Measurements from ENCODE around the gene LYST. TPM values are rescaled to one million over a fixed set of nuclear protein-coding genes. Genes with fewer than 3 reads are reported as not detected.

Gene LYST
- total RNA-seq, 1 donor from 2014 or later = 52.1 TPM

- Histone ChIP-seq H3K36me3 (peaks cover 0 to 8% of the 10 kb centered on the region in 2 donors), H3K9me3 (no peaks in the 10 kb centered on the region), H3K4me3 (no peak overlapping the region), H3K4me1 (peaks cover 19% of the 10 kb centered on the region), H3K27ac (no peak overlapping the region), H3K27me3 (no peaks in the 10 kb centered on the region)
- TF ChIP-seq, protein P1, sequence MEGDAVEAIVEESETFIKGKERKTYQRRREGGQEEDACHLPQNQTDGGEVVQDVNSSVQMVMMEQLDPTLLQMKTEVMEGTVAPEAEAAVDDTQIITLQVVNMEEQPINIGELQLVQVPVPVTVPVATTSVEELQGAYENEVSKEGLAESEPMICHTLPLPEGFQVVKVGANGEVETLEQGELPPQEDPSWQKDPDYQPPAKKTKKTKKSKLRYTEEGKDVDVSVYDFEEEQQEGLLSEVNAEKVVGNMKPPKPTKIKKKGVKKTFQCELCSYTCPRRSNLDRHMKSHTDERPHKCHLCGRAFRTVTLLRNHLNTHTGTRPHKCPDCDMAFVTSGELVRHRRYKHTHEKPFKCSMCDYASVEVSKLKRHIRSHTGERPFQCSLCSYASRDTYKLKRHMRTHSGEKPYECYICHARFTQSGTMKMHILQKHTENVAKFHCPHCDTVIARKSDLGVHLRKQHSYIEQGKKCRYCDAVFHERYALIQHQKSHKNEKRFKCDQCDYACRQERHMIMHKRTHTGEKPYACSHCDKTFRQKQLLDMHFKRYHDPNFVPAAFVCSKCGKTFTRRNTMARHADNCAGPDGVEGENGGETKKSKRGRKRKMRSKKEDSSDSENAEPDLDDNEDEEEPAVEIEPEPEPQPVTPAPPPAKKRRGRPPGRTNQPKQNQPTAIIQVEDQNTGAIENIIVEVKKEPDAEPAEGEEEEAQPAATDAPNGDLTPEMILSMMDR (IDR thresholded peaks at IDR 0.05) = no peak
- TF ChIP-seq POLR2AphosphoS5 (IDR thresholded peaks at IDR 0.05; ENCODE audit: insufficient read depth in 1 of 2, low read depth in 1 of 2) (no peak), POLR2A (IDR thresholded peaks at IDR 0.05) (no peak)
- intact Hi-C loops (cut with DNase I) = no loop called here
- DNase-seq (ENCODE audit: extremely low spot score in 2 of 2) = no peak
Measured at GRCh38 chr1:235832011-235832410, 34.7 kb downstream of the LYST start.

GRCh38 chr1:235831148-235831547 lies 35.6 kb downstream of the LYST start:
- intact Hi-C loops (cut with DNase I) = no loop called here
- DNase-seq (ENCODE audit: extremely low spot score in 2 of 2) = no peak
- Histone ChIP-seq H3K4me3 (no peak overlapping the region), H3K9me3 (no peaks in the 10 kb centered on the region), H3K27ac (no peak overlapping the region), H3K36me3 (peaks cover 0 to 8% of the 10 kb centered on the region in 2 donors), H3K4me1 (peaks cover 17% of the 10 kb centered on the region), H3K27me3 (no peaks in the 10 kb centered on the region)
- TF ChIP-seq POLR2AphosphoS5 (IDR thresholded peaks at IDR 0.05; ENCODE audit: insufficient read depth in 1 of 2, low read depth in 1 of 2) (no peak), POLR2A (IDR thresholded peaks at IDR 0.05) (no peak)
- TF ChIP-seq, protein P1 (IDR thresholded peaks at IDR 0.05) = no peak

DNA sequence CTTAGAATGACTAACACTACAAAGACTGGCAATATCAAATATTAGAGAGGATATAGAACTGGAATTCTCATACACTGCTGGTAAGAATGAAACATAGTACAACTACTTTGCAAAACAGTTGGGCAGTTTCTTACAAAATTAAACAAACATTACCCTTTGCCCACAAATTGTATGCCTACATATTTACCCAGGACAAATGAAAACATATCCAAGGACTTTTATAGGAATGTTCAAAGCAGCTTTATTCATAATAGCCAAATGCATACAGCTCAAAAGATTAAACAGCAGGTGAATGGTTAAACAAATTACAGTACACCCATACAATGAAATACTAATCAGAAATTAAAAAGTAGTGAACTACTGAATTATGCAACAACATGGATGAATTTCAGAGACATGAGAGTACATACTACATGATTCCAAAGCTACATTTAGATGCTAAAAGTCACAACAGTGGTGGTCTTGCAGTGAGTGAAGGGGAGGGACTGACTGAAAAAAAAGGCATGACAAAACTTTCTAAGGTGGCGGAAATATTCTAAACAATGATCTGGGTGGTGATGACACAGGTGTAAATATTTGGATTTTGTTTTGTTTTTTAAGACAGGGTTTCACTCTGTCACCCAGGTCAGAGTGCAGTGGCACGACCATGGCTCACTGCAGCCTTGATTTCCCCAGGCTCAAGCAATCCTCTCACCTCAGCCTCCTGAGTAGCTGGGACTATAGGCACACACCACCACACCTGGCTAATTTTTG lies 40.4 kb downstream of the LYST start:
- TF ChIP-seq POLR2A (IDR thresholded peaks at IDR 0.05) (no peak), POLR2AphosphoS5 (IDR thresholded peaks at IDR 0.05; ENCODE audit: insufficient read depth in 1 of 2, low read depth in 1 of 2) (no peak)
- TF ChIP-seq, protein P1 (IDR thresholded peaks at IDR 0.05) = no peak
- no peaks in the 10 kb centered on the region for H3K27me3 ChIP-seq
- H3K27ac ChIP-seq = no peak overlapping the region
- DNase-seq (ENCODE audit: extremely low spot score in 2 of 2) = no peak
- H3K36me3 ChIP-seq = peaks cover 0 to 15% of the 10 kb centered on the region in 2 donors
- intact Hi-C loops (cut with DNase I) = no loop called here
- no peak overlapping the region for H3K4me3 ChIP-seq
- H3K4me1 ChIP-seq = peaks cover 18% of the 10 kb centered on the region
- H3K9me3 ChIP-seq = no peaks in the 10 kb centered on the region

DNA sequence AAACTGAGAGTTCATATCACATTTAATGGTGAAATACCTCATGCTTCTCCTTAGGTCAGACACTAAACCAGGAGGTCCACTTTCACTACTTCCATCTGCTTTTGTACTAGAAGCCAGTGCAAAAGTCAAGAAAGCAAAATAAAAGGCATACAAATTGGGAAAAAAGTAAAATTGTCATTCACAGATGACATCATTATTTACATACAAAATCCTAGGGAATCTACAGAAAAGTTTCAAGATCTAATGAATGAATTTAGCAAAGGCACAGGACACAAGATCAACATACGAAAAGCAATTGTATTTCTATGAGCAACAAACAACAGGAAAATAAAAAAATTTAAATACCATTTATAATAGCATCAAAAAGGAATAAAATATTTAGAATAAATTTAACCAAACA lies 41.5 kb downstream of the LYST start:
- Histone ChIP-seq H3K36me3 (peaks cover 0 to 15% of the 10 kb centered on the region in 2 donors), H3K27me3 (no peaks in the 10 kb centered on the region), H3K4me3 (no peak overlapping the region), H3K9me3 (no peaks in the 10 kb centered on the region), H3K4me1 (peaks cover 21% of the 10 kb centered on the region), H3K27ac (no peak overlapping the region)
- intact Hi-C loops (cut with DNase I) = no loop called here
- no peak for TF ChIP-seq POLR2A (IDR thresholded peaks at IDR 0.05)
- TF ChIP-seq, protein P1 (IDR thresholded peaks at IDR 0.05) = no peak
- no peak for TF ChIP-seq POLR2AphosphoS5 (IDR thresholded peaks at IDR 0.05; ENCODE audit: insufficient read depth in 1 of 2, low read depth in 1 of 2)
- no peak for DNase-seq (ENCODE audit: extremely low spot score in 2 of 2)

DNA sequence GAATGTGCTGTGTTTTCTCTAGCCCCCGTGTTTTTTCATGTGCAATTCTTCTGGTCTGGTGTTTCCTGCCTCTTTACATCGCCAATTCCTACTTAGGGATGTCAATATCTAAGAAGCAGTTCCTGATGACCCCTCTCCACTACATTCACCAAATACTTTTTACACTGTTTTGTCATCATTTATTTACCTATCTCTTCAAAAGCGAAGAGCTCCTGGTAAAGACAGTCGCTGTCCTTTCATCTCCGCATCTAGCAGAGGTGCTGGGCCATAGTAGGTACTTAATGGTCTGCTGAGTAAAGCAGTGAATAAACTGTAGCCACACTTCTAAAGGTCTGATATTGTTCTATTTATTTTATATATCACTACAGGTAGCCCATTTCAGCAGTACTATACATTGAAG lies 43.0 kb downstream of the LYST start:
- Histone ChIP-seq H3K27ac (no peak overlapping the region), H3K36me3 (peaks cover 0 to 15% of the 10 kb centered on the region in 2 donors), H3K4me3 (no peak overlapping the region), H3K27me3 (no peaks in the 10 kb centered on the region), H3K9me3 (no peaks in the 10 kb centered on the region), H3K4me1 (peaks cover 21% of the 10 kb centered on the region)
- no peak for DNase-seq (ENCODE audit: extremely low spot score in 2 of 2)
- intact Hi-C loops (cut with DNase I) = no loop called here
- TF ChIP-seq POLR2AphosphoS5 (IDR thresholded peaks at IDR 0.05; ENCODE audit: insufficient read depth in 1 of 2, low read depth in 1 of 2) (no peak), POLR2A (IDR thresholded peaks at IDR 0.05) (no peak)
- TF ChIP-seq, protein P1 (IDR thresholded peaks at IDR 0.05) = no peak
